ENCODE data around the gene HMGCLL1.

Gene HMGCLL1

GRCh38 chr6:55578537-55579363 lies at the start of gene HMGCLL1:
Gene HMGCLL1 (minus strand): TSS chr6:55579192. CDS start chr6:55579055, 137 bp downstream.
- DNase-seq (ENCODE audit: low read depth in 2 of 2): no peak

- no peak for DNase-seq (ENCODE audit: low read depth in 2 of 2)
Observed at GRCh38 chr6:55621993-55622392, 43.0 kb upstream of the HMGCLL1 start.

- DNase-seq (ENCODE audit: low read depth in 2 of 2): no peak
Observed at GRCh38 chr6:55621244-55621643, 42.3 kb upstream of the HMGCLL1 start.

GRCh38 chr6:55617272-55617671 lies 38.3 kb upstream of the HMGCLL1 start:
- DNase-seq (ENCODE audit: low read depth in 2 of 2): no peak

GRCh38 chr6:55604021-55604420 lies 25.0 kb upstream of the HMGCLL1 start:
- no peak for DNase-seq (ENCODE audit: low read depth in 2 of 2)

GRCh38 chr6:55601120-55601519 lies 22.1 kb upstream of the HMGCLL1 start:
- DNase-seq (ENCODE audit: low read depth in 2 of 2): no peak

- DNase-seq (ENCODE audit: low read depth in 2 of 2): no peak
Observed at GRCh38 chr6:55594442-55594841, 15.4 kb upstream of the HMGCLL1 start.

GRCh38 chr6:55584654-55585354 lies 5.8 kb upstream of the HMGCLL1 start:
- DNase-seq (ENCODE audit: low read depth in 2 of 2): no peak

- no peak for DNase-seq (ENCODE audit: low read depth in 2 of 2)
Observed at GRCh38 chr6:55576811-55577210, 2.2 kb downstream of the HMGCLL1 start.

GRCh38 chr6:55574556-55574955 lies 4.4 kb downstream of the HMGCLL1 start:
- DNase-seq (ENCODE audit: low read depth in 2 of 2): no peak

- no peak for DNase-seq (ENCODE audit: low read depth in 2 of 2)
Observed at GRCh38 chr6:55569638-55570037, 9.4 kb downstream of the HMGCLL1 start.

- no peak for DNase-seq (ENCODE audit: low read depth in 2 of 2)
Observed at GRCh38 chr6:55568808-55569439, 10.1 kb downstream of the HMGCLL1 start.

- no peak for DNase-seq (ENCODE audit: low read depth in 2 of 2)
Observed at GRCh38 chr6:55567558-55567957, 11.4 kb downstream of the HMGCLL1 start.

GRCh38 chr6:55566036-55566710 lies 12.8 kb downstream of the HMGCLL1 start:
- no peak for DNase-seq (ENCODE audit: low read depth in 2 of 2)

- DNase-seq (ENCODE audit: low read depth in 2 of 2): no peak
Observed at GRCh38 chr6:55562318-55562717, 16.7 kb downstream of the HMGCLL1 start.

GRCh38 chr6:55560290-55560885 lies 18.6 kb downstream of the HMGCLL1 start:
- no peak for DNase-seq (ENCODE audit: low read depth in 2 of 2)

GRCh38 chr6:55557146-55557545 lies 21.8 kb downstream of the HMGCLL1 start:
- DNase-seq (ENCODE audit: low read depth in 2 of 2): no peak

- no peak for DNase-seq (ENCODE audit: low read depth in 2 of 2)
Observed at GRCh38 chr6:55545791-55546190, 33.2 kb downstream of the HMGCLL1 start.

GRCh38 chr6:55543633-55544309 lies 35.2 kb downstream of the HMGCLL1 start:
- DNase-seq (ENCODE audit: low read depth in 2 of 2): no peak

GRCh38 chr6:55541024-55541423 lies 38.0 kb downstream of the HMGCLL1 start:
- no peak for DNase-seq (ENCODE audit: low read depth in 2 of 2)

GRCh38 chr6:55536391-55536956 lies 42.5 kb downstream of the HMGCLL1 start:
- DNase-seq (ENCODE audit: low read depth in 2 of 2): no peak

Measured in stimulated activated CD4-positive, alpha-beta T cell treated with anti-CD3 and anti-CD28 coated beads, Interleukin-15, amount 100 ng/mL, for 48 hours (primary cell).